ENCODE data around the gene ZNF407. TPM values are rescaled to one million over a fixed set of nuclear protein-coding genes. Genes with fewer than 3 reads are reported as not detected.

ZNF407 gene
- total RNA-seq, 1 experiment from 2014 or later: 7.6 TPM

- H4K20me1 ChIP-seq (ENCODE audit: insufficient read depth): no peaks in the 10 kb centered on the region
- ATAC-seq (no peak), DNase-seq (ENCODE audit: low read depth, low spot score) (no peak)
- no peak overlapping the region for H3K4me3 ChIP-seq (replicated peaks in 1 of 2; ENCODE audit: low read depth in 1 of 2, low read length in 2 of 2)
- intact Hi-C loops (cut with micrococcal nuclease): no loop called here
- H2AFZ ChIP-seq (ENCODE audit: low read depth, low read length, poor library complexity, severe bottlenecking): no peak overlapping the region
- TF ChIP-seq YY1 (IDR thresholded peaks at IDR 0.05; ENCODE audit: extremely low read depth, insufficient replicate concordance, low read depth, low read length) (no peak), ZBTB33 (IDR thresholded peaks at IDR 0.05; ENCODE audit: extremely low read depth, insufficient replicate concordance, low read length) (no peak), CEBPB (IDR thresholded peaks at IDR 0.05; ENCODE audit: low read depth) (no peak), CBX3 (IDR thresholded peaks at IDR 0.05; ENCODE audit: low read depth) (no peak), POLR2AphosphoS5 (IDR thresholded peaks at IDR 0.05; ENCODE audit: low read depth, low read length) (no peak), SP1 (IDR thresholded peaks at IDR 0.05; ENCODE audit: low read depth) (no peak), ATF3 (IDR thresholded peaks at IDR 0.05) (no peak), ZFX (IDR thresholded peaks at IDR 0.05) (no peak), SIN3A (IDR thresholded peaks at IDR 0.05; ENCODE audit: low read depth) (no peak), CTCF (IDR thresholded peaks at IDR 0.05 in 2 of 3, conservative IDR thresholded peaks at IDR 0.05 in 1 of 3; ENCODE audit: borderline replicate concordance in 1 of 3, insufficient read depth in 1 of 3, low read depth in 2 of 3, low read length in 2 of 3) (no peak), ZNF274 (IDR thresholded peaks at IDR 0.05; ENCODE audit: low read depth, low read length) (no peak), POLR2A (IDR thresholded peaks at IDR 0.05; ENCODE audit: borderline replicate concordance, extremely low read depth, insufficient read depth, insufficient read length) (no peak), SRF (IDR thresholded peaks at IDR 0.05; ENCODE audit: low read depth) (no peak), EZH2 (IDR thresholded peaks at IDR 0.05) (no peak)
- no peaks in the 10 kb centered on the region for H3K9me2 ChIP-seq (ENCODE audit: insufficient read depth)
- H3K9me3 ChIP-seq (ENCODE audit: control insufficient read depth in 1 of 2, insufficient read depth in 1 of 2, low read depth in 1 of 2, low read length in 2 of 2): no peaks in the 10 kb centered on the region; a peak in 1 of 4 replicates
- ChIA-PET CTCF (no interaction called here), POLR2A (no interaction called here), RAD21 (ENCODE audit: low non-redundant PET in 1 of 2, low total read pairs in 2 of 2, uncharacterized antibody in 2 of 2, unreplicated experiment in 2 of 2) (no interaction called here)
- H3K9ac ChIP-seq (ENCODE audit: low read length): no peak overlapping the region
- no peaks in the 10 kb centered on the region for H3K27me3 ChIP-seq (ENCODE audit: insufficient read depth, low read length)
- no peaks in the 10 kb centered on the region for H3K4me1 ChIP-seq (ENCODE audit: control insufficient read depth in 1 of 2, insufficient read depth in 2 of 2, low read length in 2 of 2)
- H3K27ac ChIP-seq (ENCODE audit: low read depth, low read length): no peak overlapping the region
- no peak overlapping the region for H3K4me2 ChIP-seq (ENCODE audit: low read length)
- H3K36me3 ChIP-seq (ENCODE audit: control insufficient read depth in 1 of 2, insufficient read depth in 2 of 2, low read length in 2 of 2): no peaks in the 10 kb centered on the region
- no TSS peak for BruUV-seq (replicated peaks)
- no peaks in the 10 kb centered on the region for H3K79me2 ChIP-seq (ENCODE audit: insufficient read depth, low read length)
Measured at GRCh38 chr18:75010278-75010677, 412.6 kb downstream of the ZNF407 start.
